ENCODE results near the gene TMEM60. TPM values are rescaled to one million over a fixed set of nuclear protein-coding genes. Genes with fewer than 3 reads are reported as not detected.
A peak's percentile ranks its signal among the peaks of the same experiment; 100 is the strongest.

TMEM60 gene
- total RNA-seq, 1 experiment from 2014 or later: 54.1 TPM

GRCh38 chr7:77771901-77772300 is 26.3 kb downstream of the TMEM60 start:
- no peak for DNase-seq (ENCODE audit: low read depth)

DNA sequence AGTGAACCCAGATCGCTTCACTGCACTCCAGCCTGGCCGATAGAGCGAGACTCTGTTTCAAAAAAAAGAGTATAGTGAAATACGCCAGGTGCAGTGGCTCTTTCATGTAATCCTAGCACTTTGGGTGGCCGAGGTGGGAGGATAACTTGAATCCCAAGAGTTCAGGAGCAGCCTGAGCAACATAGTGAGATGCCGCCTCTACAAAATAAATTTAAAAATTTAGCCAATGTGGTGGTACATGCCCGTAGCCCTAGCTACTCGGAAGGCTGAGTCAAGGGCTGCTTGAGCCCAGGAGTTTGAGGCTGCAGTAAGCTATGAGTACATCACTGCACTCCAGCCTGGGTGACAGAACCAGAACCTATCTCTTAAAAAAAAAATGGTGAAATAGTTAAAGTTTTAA is 27.9 kb downstream of the TMEM60 start:
- DNase-seq (ENCODE audit: low read depth): no peak

DNA sequence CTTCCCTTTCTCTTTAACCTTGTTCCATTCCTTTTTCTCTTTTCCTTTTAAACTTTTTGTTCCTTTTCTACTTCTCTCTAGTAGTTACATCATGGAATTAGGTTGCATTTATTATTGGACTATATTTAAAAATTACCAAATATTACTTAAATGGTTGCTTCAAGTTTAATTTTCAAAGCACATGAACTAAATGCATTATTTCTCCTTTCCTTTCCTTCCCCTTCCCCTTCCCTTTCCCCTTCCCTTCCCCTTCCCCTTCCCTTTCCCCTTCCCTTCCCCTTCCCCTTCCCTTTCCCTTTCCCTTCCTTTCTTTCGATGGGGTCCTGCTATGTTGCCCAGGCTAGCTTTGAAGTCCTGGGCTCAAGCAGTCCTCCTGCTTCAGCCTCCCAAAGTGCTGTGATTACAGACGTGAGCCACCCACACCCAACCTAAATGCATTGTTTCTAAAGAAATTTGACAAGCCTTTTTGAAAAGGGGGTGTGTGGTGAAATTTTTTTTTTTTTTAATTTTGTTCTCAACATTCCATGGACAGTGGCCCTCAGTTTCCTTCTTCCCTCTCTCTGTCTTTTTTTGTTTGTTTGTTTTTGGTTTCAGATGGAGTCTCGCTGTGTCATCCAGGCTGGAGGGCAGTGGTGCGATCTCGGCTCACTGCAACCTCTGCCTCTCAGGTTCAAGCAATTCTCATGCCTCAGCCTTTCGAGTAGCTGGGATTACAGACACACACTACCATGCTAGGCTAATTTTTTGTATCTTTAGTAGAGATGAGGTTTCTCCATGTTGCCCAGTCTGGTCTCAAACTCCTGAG is 31.2 kb downstream of the TMEM60 start:
- DNase-seq (ENCODE audit: low read depth): no peak

- DNase-seq (ENCODE audit: low read depth): no peak
Observed at GRCh38 chr7:77765906-77766800, 32.1 kb downstream of the TMEM60 start.

DNA sequence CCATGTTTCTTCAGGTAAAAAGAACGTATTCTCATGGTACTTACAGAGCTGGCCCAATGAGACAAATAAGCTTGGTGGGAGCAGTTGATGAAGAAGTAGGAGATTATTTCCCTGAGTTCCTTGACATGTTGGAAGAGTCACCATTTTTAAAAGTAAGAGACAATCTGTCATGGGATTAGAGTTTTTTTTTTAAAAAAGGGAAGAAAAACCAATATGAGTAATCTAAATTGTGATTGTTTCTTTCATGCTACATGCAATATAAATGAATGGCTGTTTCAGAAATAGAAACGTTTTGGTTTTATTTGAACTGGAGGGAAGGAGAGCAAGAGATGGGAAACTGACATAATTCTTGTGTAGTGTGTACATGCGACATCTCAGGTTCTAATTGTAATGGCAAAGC is 32.8 kb downstream of the TMEM60 start:
- DNase-seq (ENCODE audit: low read depth): no peak

DNA sequence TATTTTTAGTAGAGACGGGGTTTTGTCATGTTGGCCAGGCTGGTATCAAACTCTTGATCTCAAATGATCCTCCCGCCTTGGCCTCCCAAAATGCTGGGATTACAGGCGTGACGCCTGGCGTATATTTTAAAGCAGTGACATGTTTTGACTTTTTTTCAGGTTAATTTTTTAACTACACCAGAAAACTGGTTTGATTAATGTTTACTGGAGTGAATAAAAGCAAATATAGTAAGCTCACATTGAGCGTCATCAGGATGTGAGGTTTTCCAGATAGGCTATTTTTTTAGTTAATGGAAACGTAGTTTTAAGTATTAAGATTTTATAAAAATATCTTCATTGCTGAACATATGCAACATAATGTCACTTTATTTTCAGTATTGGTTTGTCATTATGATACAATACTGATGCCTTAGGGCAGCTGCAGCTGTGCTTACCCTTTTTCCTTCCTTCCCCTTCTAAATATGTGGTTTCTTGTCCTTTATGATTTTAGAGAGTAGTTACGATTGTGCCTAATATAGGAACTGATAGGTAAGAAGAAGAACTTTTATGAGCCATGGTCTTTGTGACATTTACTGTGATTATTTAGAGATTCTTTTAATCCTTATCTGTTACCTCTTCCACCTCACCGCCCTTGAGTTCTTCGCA is 37.3 kb downstream of the TMEM60 start:
- DNase-seq (ENCODE audit: low read depth): no peak

DNA sequence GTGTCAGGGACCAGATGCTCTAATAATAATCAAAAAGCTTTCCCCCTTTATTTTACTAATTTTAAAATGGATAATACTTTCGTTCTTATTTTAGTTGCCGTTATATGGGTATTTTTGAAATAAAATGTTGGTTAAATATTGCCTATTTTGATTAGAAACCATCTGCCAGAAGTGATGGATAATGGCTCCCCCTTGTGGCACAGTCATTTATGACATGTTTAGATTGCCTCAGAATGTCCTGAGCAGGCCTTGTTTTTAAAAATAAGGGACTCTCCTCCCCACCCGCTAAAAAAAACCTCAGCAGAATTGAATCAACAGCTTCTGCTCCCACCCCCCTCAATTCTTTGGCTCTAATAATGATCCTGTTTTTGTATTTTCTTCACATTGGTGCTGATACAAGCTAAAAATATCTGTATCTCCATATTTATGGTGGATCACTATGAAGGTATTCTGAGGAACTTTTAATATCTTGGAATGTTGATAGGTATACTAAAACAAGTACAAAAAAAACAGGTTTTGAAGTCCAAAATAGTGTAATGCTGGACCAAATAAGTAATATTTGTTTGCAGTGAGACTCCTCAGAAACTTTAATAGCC is 38.8 kb downstream of the TMEM60 start:
- DNase-seq (ENCODE audit: low read depth): peak; percentile 61

GRCh38 chr7:77757589-77757988 is 40.6 kb downstream of the TMEM60 start:
- no peak for DNase-seq (ENCODE audit: low read depth)

GRCh38 chr7:77753173-77753572 is 45.1 kb downstream of the TMEM60 start:
- no peak for DNase-seq (ENCODE audit: low read depth)

DNA sequence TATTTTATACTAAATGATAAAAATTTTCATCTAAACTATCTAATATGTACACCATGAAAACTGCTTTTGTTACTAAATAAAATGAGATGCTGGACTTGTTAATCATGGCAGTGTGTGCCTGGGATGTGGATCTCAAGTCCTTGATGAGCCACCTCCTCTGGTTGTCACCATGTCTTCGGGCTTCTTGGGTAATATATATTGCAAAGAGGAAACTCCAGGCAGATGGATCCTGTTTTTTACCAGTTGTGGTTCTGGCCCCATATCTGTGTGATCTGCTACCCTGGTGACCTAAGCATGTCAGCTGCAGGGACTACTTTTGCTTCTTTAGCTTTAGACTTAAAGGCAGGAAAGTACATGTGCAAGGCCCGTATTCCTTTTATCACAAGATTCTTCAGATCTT is 46.2 kb downstream of the TMEM60 start:
- DNase-seq (ENCODE audit: low read depth): no peak

DNA sequence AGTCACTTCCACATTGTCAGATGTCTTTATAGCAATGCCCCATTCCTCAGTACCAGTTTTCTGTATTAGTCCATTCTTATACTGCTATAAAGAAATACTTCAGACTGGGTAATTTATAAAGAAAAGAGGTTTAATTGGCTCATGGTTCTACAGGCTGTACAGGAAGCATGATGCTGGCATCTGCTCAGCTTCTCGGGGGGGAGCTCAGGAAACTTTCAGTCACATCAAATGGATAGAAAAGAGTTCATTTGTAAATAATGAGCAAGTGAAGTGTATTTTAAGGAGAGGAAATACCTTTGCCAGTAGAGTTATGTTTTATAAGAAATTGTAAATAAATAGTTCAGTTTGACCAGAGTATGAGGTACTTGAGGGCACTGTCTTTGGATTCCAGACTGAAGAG is 50.5 kb downstream of the TMEM60 start:
- DNase-seq (ENCODE audit: low read depth): no peak

DNA sequence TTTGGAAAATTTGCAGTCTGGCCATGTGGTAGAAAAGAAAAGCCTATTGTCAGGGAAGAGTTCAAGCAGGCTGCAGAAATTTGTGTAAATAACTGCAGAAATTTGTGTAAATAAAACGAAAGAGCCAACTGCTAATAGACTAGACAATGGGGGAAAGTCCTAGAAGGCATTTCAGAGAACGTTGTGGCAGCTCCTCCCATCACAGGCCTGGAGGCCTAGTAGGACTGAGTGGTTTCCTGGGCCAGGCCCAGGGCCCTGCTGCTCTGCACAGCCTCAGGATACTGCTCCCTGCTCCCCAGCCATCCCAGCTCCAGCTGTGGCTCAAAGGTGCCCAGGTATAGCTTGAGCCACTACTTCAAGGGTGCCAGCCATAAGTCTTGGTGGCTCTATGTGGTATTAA is 51.1 kb downstream of the TMEM60 start:
- DNase-seq (ENCODE audit: low read depth): no peak

DNA sequence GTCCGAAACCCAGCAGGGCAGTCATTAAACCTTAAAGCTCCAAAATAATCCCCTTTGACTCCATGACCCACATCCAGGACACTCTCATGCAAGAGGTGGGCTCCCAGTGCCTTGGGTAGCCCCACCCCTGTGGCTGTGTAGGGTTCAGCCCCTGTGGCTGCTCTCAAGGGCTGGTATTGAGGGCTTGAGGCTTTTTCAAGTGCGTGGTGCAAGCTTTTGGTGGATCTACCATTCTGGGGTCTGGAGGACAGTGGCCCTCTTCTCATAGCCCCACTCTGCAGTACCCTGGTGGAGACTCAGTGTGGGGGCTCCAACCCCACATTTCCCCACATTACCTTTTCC is 51.4 kb downstream of the TMEM60 start:
- DNase-seq (ENCODE audit: low read depth): no peak

DNA sequence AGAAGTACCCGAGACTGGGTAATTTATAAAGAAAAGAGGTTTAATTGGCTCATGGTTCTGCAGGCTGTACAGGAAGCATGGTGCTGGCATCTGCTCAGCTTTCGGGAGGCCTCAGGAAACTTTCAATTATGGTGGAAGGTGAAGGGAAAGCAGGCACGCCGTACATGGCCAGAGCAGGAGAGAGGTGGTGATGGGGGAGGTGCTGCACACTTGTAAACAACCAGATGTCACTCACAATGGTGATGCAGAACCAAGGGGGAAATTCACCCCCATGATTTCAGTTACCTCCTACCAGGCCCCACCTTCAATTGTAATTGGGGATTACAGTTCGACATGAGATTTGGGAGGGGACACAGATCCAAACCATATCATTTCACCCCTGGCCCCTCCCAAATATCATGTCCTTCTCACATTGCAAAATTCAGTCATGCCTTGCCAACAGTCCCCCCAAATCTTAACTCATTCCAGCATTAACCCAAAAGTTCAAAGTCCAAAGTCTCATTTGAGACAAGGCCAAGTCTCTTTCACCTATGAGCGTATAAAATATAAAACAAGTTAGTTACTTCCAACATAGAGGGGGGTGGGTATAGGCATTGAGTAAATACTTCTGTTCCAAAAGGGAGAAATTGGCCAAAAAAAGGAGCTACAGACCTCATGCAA is 51.9 kb downstream of the TMEM60 start:
- DNase-seq (ENCODE audit: low read depth): no peak

- DNase-seq (ENCODE audit: low read depth): no peak
Observed at GRCh38 chr7:77745746-77746145, 52.5 kb downstream of the TMEM60 start.

Other genes starting within 250 kb of the TMEM60 start
- 14.5 and 19.8 TPM in 2 replicates for gene RSBN1L, start 102.0 kb downstream of the TMEM60 start, total RNA-seq (2014; rRNA removed; shearing (Covaris generic))
- gene PHTF2, start 339 bp upstream of the TMEM60 start, total RNA-seq (2014; rRNA removed; shearing (Covaris generic)): 36.1 and 41.3 TPM in 2 replicates

All from RPMI7951 (cell line).